ENCODE data around the gene NOXA1. TPM values are rescaled to one million over a fixed set of nuclear protein-coding genes. Genes with fewer than 3 reads are reported as not detected.

The NOXA1 gene
- polyA plus RNA-seq, 1 donor from 2014 or later = 1.7 TPM

- H3K9ac ChIP-seq (ENCODE audit: low read length) = no peak overlapping the region
- no peaks in the 10 kb centered on the region for H3F3A ChIP-seq (ENCODE audit: insufficient read depth, low read length, poor library complexity, severe bottlenecking)
- no peak overlapping the region for H3K4me2 ChIP-seq (ENCODE audit: low read length)
- H3K27ac ChIP-seq (ENCODE audit: low read length) = no peak overlapping the region
- no peak overlapping the region for H2AFZ ChIP-seq (ENCODE audit: low read depth, low read length)
- no peaks in the 10 kb centered on the region for H3K36me3 ChIP-seq (ENCODE audit: insufficient read depth, low read length)
- no peaks in the 10 kb centered on the region for H3K9me2 ChIP-seq (ENCODE audit: insufficient read depth, low read length)
- H3K9me3 ChIP-seq (ENCODE audit: low read length) = no peaks in the 10 kb centered on the region
- H3K27me3 ChIP-seq (ENCODE audit: insufficient read depth, low read depth, low read length) = peaks cover 10% of the 10 kb centered on the region
- TF ChIP-seq TAF1 (IDR thresholded peaks at IDR 0.05; ENCODE audit: low read depth) = no peak
- TF ChIP-seq RAD21 (conservative IDR thresholded peaks at IDR 0.05) = no peak
- no peak for TF ChIP-seq EP300 (conservative IDR thresholded peaks at IDR 0.05; ENCODE audit: poor library complexity, severe bottlenecking)
- no peak for TF ChIP-seq EZH2 (IDR thresholded peaks at IDR 0.05; ENCODE audit: borderline replicate concordance, insufficient read depth, low read length, poor library complexity, severe bottlenecking)
- no peak overlapping the region for H3K4me3 ChIP-seq (ENCODE audit: low read length)
- H4K20me1 ChIP-seq (ENCODE audit: insufficient read depth) = no peaks in the 10 kb centered on the region
- H3K79me2 ChIP-seq (replicated peaks; ENCODE audit: insufficient read depth, low read length) = no peaks in the 10 kb centered on the region
Measured at GRCh38 chr9:137441935-137442321, 18.7 kb downstream of the NOXA1 start.

GRCh38 chr9:137444106-137444790, 21.1 kb downstream of the NOXA1 start:
- Histone ChIP-seq H3K9me2 (ENCODE audit: insufficient read depth, low read length) (no peaks in the 10 kb centered on the region), H3K79me2 (replicated peaks; ENCODE audit: insufficient read depth, low read length) (no peaks in the 10 kb centered on the region), H3K9ac (ENCODE audit: low read length) (no peak overlapping the region), H3K4me3 (ENCODE audit: low read length) (no peak overlapping the region), H2AFZ (ENCODE audit: low read depth, low read length) (no peak overlapping the region), H3K4me2 (ENCODE audit: low read length) (no peak overlapping the region), H3K9me3 (ENCODE audit: low read length) (no peaks in the 10 kb centered on the region), H3K36me3 (ENCODE audit: insufficient read depth, low read length) (no peaks in the 10 kb centered on the region), H3K27ac (ENCODE audit: low read length) (no peak overlapping the region), H4K20me1 (ENCODE audit: insufficient read depth) (no peaks in the 10 kb centered on the region), H3K27me3 (ENCODE audit: insufficient read depth, low read depth, low read length) (peaks cover 10% of the 10 kb centered on the region), H3F3A (ENCODE audit: insufficient read depth, low read length, poor library complexity, severe bottlenecking) (no peaks in the 10 kb centered on the region)
- TF ChIP-seq RAD21 (conservative IDR thresholded peaks at IDR 0.05) (no peak), EP300 (conservative IDR thresholded peaks at IDR 0.05; ENCODE audit: poor library complexity, severe bottlenecking) (no peak), REST (IDR thresholded peaks at IDR 0.05; ENCODE audit: borderline replicate concordance) (no peak), MXI1 (conservative IDR thresholded peaks at IDR 0.05; ENCODE audit: poor library complexity, severe bottlenecking) (no peak), CTCF (IDR thresholded peaks at IDR 0.05; ENCODE audit: poor library complexity, severe bottlenecking) (no peak), SMC3 (conservative IDR thresholded peaks at IDR 0.05; ENCODE audit: poor library complexity) (no peak), EZH2 (IDR thresholded peaks at IDR 0.05; ENCODE audit: borderline replicate concordance, insufficient read depth, low read length, poor library complexity, severe bottlenecking) (no peak), POLR2AphosphoS5 (IDR thresholded peaks at IDR 0.05) (no peak), TAF1 (IDR thresholded peaks at IDR 0.05; ENCODE audit: low read depth) (no peak)

All from neural cell (in vitro differentiated cells).